SK-N-SH treated with all-trans-retinoic acid at 6 μM for 48 hours (cell line): Measurements from ENCODE around the gene NCAM2.
A peak's percentile ranks its signal among the peaks of the same experiment; 100 is the strongest.

Experiments used
- ATAC-seq: fragments of 200-7000 bp; cut with Tn5 transposase; 3 replicates; pipeline ENCODE4 v1.9.1; 2020; ENCODE audit warnings: mild to moderate bottlenecking, moderate library complexity
- BACH2 ChIP-seq: fragments of 250-450 bp; sonication (Bioruptor Pico); IDR thresholded peaks from 2 replicates; pipeline ENCODE4 v1.9.0; 2021; ENCODE audit warnings: mild to moderate bottlenecking, borderline replicate concordance
- CREB5 ChIP-seq: fragments of 250-450 bp; sonication (Bioruptor Pico); IDR thresholded peaks from 2 replicates; pipeline ENCODE4 v1.5.1; 2020; ENCODE audit warnings: low read depth, mild to moderate bottlenecking, moderate library complexity
- CSDC2 ChIP-seq: fragments of 250-450 bp; sonication (Bioruptor Pico); IDR thresholded peaks from 2 replicates; pipeline ENCODE4 v1.5.0; 2020; ENCODE audit warnings: mild to moderate bottlenecking, moderate library complexity
- CSRNP3 ChIP-seq: fragments of 250-450 bp; sonication (Bioruptor Pico); IDR thresholded peaks from 2 replicates; pipeline ENCODE4 v1.5.1; 2021; ENCODE audit warnings: mild to moderate bottlenecking, moderate library complexity
- ESRRG ChIP-seq: fragments of 250-450 bp; sonication (Bioruptor Pico); IDR thresholded peaks from 2 replicates; pipeline ENCODE4 v1.6.1; 2021; ENCODE audit warnings: mild to moderate bottlenecking
- ISL1 ChIP-seq: fragments of 250-450 bp; sonication (Bioruptor Pico); IDR thresholded peaks from 2 replicates; pipeline ENCODE4 v2.1.2; 2022; ENCODE audit warnings: mild to moderate bottlenecking, moderate library complexity
- OSR1 ChIP-seq: fragments of 250-450 bp; sonication (Bioruptor Pico); IDR thresholded peaks from 2 replicates; pipeline ENCODE4 v1.8.0; 2022; ENCODE audit warnings: moderate library complexity, mild to moderate bottlenecking, inconsistent platforms
- PATZ1 ChIP-seq: fragments of 250-450 bp; sonication (Bioruptor Pico); IDR thresholded peaks from 2 replicates; pipeline ENCODE4 v1.8.0; 2020; ENCODE audit warnings: mild to moderate bottlenecking, moderate library complexity, borderline replicate concordance
- PPARA ChIP-seq: fragments of 250-450 bp; sonication (Bioruptor Pico); IDR thresholded peaks from 2 replicates; pipeline ENCODE4 v1.5.0; 2020; ENCODE audit warnings: mild to moderate bottlenecking, borderline replicate concordance
- RARB ChIP-seq: fragments of 250-450 bp; sonication (Bioruptor Pico); IDR thresholded peaks from 2 replicates; pipeline ENCODE4 v1.8.0; 2021; ENCODE audit warnings: mild to moderate bottlenecking, moderate library complexity
- SNAI2 ChIP-seq: fragments of 250-450 bp; sonication (Bioruptor Pico); IDR thresholded peaks from 2 replicates; pipeline ENCODE4 v1.5.0; 2020; ENCODE audit warnings: mild to moderate bottlenecking, moderate library complexity
- TCF4 ChIP-seq: fragments of 250-450 bp; sonication (Bioruptor Pico); IDR thresholded peaks from 2 replicates; pipeline ENCODE4 v1.8.0; 2021; ENCODE audit warnings: mild to moderate bottlenecking, moderate library complexity, borderline replicate concordance
- TOX ChIP-seq: fragments of 250-450 bp; sonication (Bioruptor Pico); IDR thresholded peaks from 2 replicates; pipeline ENCODE4 v1.8.0; 2021; ENCODE audit warnings: mild to moderate bottlenecking, moderate library complexity, borderline replicate concordance
- TSHZ2 ChIP-seq: fragments of 250-450 bp; sonication (Bioruptor Pico); IDR thresholded peaks from 2 replicates; pipeline ENCODE4 v1.5.0; 2020; ENCODE audit warnings: mild to moderate bottlenecking, moderate library complexity
- ZC3H10 ChIP-seq: fragments of 250-450 bp; sonication (Bioruptor Pico); IDR thresholded peaks from 2 replicates; pipeline ENCODE4 v1.5.1; 2021; ENCODE audit warnings: mild to moderate bottlenecking, moderate library complexity
- ZFP3 ChIP-seq: fragments of 250-450 bp; sonication (Bioruptor Pico); IDR thresholded peaks from 2 replicates; pipeline ENCODE4 v1.5.0; 2020; ENCODE audit warnings: mild to moderate bottlenecking, moderate library complexity
- ZNF565 ChIP-seq: fragments of 450-650 bp; formaldehyde crosslinking; conservative IDR thresholded peaks from 2 replicates; pipeline ENCODE4 v1.5.0; 2020; ENCODE audit warnings: low read depth, mild to moderate bottlenecking, moderate library complexity
- ZNF70 ChIP-seq: fragments of 450-650 bp; formaldehyde crosslinking; IDR thresholded peaks from 2 replicates; pipeline ENCODE4 v1.5.0; 2020; ENCODE audit warnings: mild to moderate bottlenecking, moderate library complexity
- ZNF8 ChIP-seq: fragments of 450-650 bp; formaldehyde crosslinking; IDR thresholded peaks from 2 replicates; pipeline ENCODE4 v1.5.0; 2020; ENCODE audit warnings: mild to moderate bottlenecking, moderate library complexity

The NCAM2 gene

GRCh38 chr21:20998456-20998789, 214 bp downstream of the NCAM2 start:
- no peak for TF ChIP-seq TOX (CRISPR knock-in tag)
- TF ChIP-seq ZFP3 (CRISPR knock-in tag): peak; percentile 94
- 0 out of 2 replicates have a peak, but pooled peaks have one; percentile 3 for TF ChIP-seq TSHZ2 (CRISPR knock-in tag)
- no peak for TF ChIP-seq ZC3H10 (CRISPR knock-in tag)
- peak; percentile 58 for ATAC-seq

GRCh38 chr21:20998886-20999285, 677 bp downstream of the NCAM2 start:
- TF ChIP-seq BACH2 (no peak), SNAI2 (no peak), ISL1 (CRISPR knock-in tag) (no peak), ZNF565 (no peak), CSRNP3 (no peak), CSDC2 (no peak), PATZ1 (CRISPR knock-in tag) (no peak), ZNF70 (CRISPR knock-in tag) (no peak), ZFP3 (CRISPR knock-in tag) (no peak), ZNF8 (CRISPR knock-in tag) (no peak), RARB (no peak), TSHZ2 (CRISPR knock-in tag) (no peak), ESRRG (CRISPR knock-in tag) (no peak), CREB5 (CRISPR knock-in tag) (no peak)
- 0 out of 3 replicates have a peak, but pooled peaks have one; percentile 3 for ATAC-seq

- ATAC-seq: peak; percentile 69
- no peak for TF ChIP-seq TOX (CRISPR knock-in tag)
- no peak for TF ChIP-seq TCF4 (CRISPR knock-in tag)
- TF ChIP-seq SNAI2: no peak
- no peak for TF ChIP-seq ZNF565
- no peak for TF ChIP-seq TSHZ2 (CRISPR knock-in tag)
- TF ChIP-seq RARB: no peak
- TF ChIP-seq ZC3H10 (CRISPR knock-in tag): no peak
- TF ChIP-seq OSR1 (CRISPR knock-in tag): no peak
- no peak for TF ChIP-seq PATZ1 (CRISPR knock-in tag)
- TF ChIP-seq ZNF8 (CRISPR knock-in tag): no peak
- TF ChIP-seq PPARA (CRISPR knock-in tag): no peak
- no peak for TF ChIP-seq ZFP3 (CRISPR knock-in tag)
- no peak for TF ChIP-seq CREB5 (CRISPR knock-in tag)
Measured at GRCh38 chr21:20999659-21000058, 1.4 kb downstream of the NCAM2 start.
